GM18868 (cell line): ENCODE measurements around the gene SLC12A4.
"Not testable (repeated sequence)": the region's sequence is repeated elsewhere in the genome, so short reads cannot be mapped to it uniquely, and the experiment has no call there.

Experiments used
- ATAC-seq: cut with Tn5 transposase; IDR thresholded peaks from one replicate; pipeline ENCODE4 v1.9.1; 2021; ENCODE audit warnings: mild to moderate bottlenecking, moderate library complexity; ENCODE audit not compliant: unreplicated experiment

Gene SLC12A4

DNA sequence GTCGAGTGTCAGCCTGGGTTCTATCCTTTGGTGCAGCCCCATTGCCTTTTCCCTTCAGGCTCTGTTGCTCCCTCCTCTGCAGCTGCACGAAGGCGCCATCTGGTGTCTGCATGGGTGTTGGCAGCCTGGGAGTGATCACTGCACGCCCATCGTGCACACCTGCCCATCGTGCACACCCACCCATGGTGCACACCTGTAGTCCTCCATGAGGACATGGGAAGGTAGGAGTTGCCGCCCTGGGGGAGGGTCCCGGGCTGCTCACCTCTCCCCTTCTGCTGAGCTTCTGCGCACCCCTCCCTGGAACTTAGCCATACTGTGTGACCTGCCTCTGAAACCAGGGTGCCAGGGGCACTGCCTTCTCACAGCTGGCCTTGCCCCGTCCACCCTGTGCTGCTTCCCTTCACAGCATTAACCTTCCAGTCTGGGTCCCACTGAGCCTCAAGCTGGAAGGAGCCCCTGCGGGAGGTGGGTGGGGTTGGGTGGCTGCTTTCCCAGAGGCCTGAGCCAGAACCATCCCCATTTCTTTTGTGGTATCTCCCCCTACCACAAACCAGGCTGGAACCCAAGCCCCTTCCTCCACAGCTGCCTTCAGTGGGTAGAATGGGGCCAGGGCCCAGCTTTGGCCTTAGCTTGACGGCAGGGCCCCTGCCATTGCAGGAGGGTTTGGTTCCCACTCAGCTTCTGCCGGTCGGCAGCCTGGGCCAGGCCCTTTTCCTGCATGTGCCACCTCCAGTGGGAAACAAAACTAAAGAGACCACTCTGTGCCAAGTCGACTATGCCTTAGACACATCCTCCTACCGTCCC is 39.7 kb downstream of the SLC12A4 start:
- no peak for ATAC-seq

DNA sequence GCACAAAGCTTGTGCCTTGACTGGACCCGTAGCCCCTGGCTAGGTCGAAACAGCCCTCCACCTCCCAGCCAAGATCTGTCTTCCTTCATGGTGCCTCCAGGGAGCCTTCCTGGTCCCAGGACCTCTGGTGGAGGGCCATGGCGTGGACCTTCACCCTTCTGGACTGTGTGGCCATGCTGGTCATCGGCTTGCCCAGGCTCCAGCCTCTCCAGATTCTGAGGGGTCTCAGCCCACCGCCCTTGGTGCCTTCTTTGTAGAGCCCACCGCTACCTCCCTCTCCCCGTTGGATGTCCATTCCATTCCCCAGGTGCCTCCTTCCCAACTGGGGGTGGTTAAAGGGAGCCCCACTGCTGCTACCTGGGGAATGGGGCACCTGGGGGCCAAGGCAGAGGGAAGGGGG is 40.3 kb downstream of the SLC12A4 start:
- no peak for ATAC-seq

DNA sequence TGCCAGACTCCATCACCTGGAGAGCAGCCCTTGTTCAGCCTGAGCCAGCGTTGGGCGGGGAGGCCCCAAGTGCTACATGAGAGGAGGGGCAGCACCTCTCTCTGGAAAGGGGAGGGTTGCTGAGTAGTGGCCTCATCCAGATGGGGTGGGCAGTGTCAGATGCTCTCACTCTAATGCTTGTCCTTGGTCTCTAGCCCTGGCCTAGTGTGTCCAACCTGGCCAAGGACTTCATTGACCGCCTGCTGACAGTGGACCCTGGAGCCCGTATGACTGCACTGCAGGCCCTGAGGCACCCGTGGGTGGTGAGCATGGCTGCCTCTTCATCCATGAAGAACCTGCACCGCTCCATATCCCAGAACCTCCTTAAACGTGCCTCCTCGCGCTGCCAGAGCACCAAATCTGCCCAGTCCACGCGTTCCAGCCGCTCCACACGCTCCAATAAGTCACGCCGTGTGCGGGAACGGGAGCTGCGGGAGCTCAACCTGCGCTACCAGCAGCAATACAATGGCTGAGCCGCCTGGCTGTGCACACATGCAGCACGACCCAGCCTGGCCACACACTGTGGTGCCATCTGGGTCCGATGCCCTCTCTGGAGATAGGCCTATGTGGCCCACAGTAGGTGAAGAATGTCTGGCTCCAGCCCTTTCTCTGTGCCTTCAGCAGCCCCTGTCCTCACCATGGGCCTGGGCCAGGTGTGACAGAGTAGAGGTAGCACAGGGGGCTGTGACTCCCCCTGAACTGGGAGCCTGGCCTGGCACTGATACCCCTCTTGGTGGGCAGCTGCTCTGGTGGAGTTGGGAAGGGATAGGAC is 41.1 kb downstream of the SLC12A4 start:
- no peak for ATAC-seq

DNA sequence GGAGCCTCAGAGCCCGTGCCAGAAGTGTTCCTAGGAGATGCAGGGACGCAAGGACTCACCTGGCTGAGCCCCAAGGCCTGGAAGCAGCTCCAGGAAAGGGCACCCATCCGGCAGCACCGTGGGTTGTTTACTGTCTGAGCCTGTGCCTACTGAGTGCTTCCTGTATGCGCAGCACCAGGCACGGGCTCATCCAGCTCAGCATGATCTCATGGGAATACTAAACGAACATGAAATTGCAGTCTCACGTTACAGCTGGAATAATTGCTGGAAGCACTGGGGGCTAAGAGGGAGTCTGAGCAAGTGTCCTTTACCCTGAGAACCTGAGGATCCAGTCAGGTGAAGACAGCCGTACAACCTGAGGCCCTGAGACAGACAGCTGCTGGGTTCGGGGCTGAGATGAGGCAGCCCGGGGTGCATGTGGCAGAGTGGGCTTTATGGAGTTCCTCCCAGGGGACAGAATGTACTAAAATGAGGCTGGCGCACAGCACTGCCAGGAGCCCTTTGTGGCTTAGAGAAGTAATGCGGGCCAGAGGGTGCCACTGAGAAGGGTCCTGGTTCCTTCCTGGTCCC is 42.2 kb downstream of the SLC12A4 start:
- no peak for ATAC-seq

DNA sequence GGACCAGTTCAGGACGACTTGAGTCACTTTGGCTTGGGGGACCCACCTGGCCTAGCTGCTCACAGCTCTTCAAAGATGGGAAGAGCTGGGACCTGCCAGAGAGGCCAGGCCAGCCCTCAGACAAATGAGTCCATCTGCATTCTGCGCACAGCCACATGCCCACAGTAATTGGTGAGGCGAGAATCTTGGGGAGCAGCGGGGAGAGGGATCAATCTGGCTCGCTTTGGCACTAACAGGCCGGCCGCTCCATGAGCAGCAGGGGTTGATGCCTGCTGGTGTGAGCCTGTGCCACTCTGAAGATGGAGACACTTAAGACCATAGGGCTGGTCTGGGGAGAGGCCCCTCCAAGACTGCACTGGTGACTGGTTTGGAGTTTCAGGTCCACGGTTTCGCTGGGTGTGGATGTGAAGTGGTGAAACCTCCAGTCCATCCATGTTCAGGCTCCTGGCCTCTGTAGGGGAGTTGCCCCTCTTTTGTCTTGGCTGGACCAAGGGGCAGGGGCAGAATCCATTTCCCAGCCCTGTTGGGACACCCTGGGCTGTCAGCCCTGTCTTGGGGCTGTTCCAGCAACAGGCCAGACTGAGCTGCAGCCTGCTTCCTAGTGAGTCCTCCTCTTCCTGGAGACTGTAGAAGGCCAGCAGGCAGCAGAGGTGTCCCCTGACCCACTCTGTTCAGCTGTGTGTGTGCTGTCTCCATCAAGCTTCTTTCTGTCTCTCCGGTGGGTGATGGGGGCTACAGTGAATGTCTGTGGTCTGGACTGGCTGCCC is 44.1 kb downstream of the SLC12A4 start:
- no peak for ATAC-seq

DNA sequence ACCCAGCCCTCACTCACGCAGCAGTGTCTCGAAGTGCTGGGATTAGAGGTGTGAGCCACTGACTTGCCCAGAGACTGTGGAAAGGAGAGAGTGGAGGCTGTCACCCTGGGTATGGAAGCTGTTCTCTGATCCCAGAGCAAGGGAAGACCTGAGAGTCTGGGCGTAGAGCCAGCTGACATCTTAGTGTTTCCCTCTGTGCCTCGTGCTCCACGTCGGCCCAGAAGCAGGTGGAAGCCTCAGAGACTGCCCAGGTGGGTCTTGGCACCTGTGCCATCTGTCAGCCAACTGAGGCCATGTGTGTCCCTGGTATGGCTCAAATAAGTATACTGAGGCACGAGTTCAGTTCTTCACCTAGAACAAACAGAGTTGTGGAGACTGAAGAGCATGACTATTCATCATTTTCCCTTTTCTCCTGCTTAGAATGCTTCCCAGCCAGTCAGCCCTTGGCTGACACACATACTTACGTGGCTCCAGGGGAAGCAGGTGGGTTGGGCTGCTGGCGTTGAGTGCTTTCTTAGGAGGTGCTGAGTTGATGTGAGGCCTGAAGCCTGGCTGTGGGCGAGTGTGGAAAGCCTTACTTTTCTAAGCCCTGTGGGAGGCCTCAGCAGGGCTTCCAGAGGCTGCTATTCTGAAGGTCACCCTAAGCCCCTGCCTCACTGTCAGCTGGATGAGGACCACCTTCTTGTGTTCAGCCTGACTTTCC is 44.9 kb downstream of the SLC12A4 start:
- no peak for ATAC-seq

DNA sequence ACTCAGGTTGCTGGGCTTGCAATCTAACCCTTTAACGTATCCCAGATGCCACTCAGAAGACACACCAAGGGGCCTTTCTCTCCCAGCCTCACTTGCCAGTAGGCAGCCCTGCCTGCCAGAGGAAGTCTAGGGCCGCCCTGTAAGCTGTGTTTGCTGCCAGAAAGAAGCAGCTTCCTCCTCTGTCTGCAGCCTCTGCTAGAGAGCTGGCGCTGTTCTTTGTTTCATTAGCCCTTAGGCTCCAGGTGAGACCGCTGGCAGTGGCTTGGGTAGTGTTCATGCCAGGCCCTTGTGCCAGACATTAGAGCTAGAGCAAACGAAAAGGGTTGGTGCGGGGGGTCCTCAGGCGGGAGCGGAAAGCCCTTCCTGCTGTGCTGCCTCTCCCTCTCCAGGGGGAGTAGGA is 45.7 kb downstream of the SLC12A4 start:
- no peak for ATAC-seq

DNA sequence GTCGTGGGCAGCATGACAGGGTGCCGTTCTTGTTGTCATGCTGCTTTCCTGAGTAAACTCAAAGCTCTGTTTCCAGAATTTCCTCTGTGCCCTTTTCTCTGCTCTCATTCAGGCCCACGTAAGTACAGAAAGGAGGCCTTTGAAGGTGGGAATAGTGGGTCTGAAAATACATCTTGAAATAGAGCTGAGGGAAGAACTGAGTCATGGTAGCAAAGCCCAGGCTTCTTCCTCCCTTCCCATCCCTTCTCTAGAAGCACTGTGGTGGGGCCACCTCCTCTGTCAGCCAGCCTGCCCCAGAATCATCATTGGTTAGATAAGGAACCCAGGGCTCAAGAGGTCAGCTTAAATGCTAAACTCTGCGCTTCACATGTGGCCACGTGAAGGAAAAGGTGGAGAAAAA is 46.2 kb downstream of the SLC12A4 start:
- ATAC-seq = no peak

DNA sequence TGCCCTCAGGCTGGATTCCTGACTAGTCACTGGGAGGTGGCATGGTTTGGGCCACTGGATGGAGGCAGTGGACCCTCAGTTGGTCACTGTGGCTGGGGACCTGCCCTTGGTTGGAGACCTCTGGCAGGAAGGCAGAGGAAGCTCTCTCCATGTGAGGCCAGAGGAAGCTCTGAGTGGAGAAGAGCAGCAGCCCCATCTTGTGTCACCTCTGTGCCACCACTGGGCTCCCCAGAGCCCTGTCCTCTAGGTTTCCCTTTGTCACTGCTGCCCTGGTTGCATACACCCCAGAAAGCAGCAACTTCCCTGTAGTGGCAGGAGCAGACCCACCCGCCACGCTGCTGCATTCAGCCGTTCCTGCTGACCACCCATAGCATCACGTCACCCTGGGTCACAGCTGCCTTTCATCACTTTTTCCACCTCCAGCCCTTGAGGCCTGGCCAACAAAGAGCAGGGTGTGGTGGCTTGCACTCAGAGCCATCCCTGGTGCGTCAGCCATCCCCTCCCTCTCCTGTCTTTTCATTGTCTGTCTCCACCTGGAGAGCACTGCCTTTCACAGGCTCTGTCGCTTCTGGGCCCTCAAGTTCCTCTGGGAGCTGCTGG is 48.7 kb downstream of the SLC12A4 start:
- no peak for ATAC-seq

DNA sequence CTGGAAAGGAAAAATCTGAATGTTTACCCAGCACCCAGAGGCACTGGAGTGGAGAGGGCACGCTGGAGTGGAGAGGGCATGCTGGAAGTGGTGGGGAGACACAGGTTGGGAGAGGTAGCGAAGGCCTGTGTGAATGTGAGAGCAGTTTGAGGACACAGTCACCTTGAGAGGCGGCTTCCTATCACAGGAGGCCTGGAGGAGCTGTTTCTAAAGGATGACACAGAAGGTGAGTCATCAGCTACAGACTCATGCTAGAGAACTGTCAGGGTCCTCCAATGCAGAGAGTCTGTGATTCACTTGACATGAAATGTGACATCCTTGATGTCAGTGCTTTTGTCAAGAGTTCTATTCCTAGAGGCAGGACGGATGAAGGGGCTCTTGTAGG is 50.6 kb downstream of the SLC12A4 start:
- ATAC-seq = no peak

DNA sequence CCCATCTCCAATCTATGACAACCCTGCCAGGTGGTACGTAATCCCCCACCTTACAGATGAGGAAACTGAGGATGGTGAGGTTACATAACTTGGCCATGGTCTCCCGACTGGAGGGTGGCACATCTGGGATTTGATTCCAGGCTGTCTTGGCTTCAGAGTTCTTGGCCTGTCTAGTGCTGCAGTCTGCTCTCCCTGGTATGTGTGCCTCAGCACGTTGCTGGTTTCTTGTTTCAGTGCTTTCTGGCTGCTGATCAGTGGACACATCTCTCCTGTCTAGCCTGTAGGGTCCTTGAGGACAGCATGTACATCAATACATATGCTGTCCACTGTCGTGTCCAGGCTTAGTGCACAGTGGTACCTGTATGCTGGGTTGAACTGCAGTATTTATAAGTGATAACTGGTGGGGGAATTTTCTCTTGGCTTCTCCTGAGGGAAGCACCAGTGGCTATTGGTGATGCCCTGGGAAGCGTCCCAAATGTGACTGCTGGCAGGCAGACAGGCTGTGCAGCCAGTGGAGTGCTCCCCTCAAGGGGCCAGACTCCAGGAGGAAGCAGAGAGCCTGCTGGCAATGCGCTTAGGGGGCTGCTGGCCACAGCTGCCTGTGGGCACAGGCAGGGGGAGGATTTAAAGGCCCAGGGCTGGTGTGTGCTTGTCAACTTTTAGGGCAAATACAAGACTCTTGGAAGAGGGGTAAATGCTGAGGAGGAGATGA is 51.1 kb downstream of the SLC12A4 start:
- no peak for ATAC-seq

DNA sequence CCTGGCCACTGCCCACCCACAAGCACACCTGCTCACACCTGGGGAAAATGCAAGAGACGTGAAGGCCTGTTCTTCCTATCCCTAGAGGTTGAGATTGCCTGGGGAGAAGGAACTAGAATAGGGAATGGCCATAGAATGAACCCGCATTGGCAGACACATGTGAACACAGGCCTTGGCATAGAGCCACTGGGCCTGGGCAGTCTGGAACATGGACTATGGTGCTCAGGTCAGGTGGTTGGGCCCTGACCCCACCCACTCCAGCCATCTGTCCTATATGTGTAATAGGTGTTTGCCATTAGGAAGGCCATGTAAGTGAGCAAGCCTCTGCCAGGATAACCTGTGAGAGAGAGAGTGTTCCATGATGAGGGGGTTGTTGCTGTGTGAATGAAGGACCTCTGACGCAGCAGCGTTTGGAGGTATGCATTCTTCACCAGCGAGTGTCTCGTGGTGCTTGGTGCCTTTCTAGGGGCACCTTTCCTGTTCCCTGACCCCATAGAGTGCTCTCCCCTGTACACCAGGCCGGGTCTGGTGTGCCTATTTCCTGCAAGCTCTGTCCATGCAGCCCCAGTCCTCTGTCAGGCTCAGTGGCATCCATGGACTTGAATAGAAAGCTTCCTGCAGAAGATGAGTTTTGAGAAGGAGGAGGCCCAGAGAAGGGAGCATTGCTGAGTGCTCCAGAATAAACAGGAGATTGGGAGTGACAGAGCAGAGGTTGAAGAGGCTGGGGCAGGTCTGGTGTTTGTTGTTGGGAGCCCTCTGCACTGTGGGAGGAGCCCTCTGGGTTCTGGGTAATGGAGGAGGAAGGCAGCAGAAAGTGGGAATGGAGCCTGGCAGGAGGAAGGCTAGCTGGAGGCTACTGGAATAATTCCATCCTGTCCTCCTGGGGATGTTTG is 52.4 kb downstream of the SLC12A4 start:
- ATAC-seq = no peak

DNA sequence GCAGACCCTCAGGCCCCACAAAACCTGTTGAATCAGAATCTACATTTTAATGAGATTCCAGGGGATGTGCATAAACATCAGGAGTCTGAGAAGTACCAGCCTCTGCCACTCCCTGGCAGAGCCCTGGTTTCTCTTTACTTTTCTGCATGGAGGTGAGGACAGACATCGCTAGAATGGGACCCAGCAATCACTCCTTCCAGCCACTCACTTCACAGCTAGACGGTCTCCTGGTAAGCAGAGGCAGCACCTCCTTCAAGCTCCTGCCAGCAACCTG is 53.0 kb downstream of the SLC12A4 start:
- ATAC-seq = not testable (repeated sequence)

DNA sequence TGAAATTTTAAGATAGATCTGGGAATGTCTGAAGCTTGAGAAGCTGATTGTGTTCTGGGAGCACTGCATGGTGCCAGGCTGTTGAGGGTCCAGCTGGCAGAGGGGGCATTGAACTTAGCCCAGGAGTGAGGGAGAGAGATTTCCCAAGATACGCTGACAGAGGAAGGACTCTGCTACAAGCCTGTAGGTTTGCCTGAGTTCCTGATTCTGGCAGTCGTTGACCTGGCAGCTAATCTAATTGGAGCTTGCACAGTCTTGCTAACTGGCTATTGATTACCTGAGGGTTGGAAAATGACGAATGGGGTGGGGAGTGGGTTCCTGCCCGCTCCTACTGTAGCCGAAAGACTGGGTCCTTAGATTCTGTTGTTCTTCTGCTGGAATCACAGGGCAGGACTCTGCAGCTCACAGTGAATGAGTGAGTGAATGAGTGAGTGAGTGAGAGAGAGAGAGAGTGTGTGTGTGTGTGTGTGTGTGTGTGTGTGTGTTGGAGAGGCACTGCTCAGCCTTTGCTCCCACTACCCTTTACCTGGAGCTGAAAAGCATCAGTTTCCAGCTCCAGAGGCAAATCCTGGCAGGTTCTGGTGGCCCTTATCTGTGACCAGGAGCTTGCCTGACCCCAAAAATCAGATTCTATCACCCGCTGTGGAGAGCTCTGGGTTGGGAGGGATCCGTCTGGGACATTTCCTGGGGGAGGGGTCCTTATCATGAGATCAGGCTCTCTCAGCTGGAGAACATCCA is 53.5 kb downstream of the SLC12A4 start:
- no peak for ATAC-seq

DNA sequence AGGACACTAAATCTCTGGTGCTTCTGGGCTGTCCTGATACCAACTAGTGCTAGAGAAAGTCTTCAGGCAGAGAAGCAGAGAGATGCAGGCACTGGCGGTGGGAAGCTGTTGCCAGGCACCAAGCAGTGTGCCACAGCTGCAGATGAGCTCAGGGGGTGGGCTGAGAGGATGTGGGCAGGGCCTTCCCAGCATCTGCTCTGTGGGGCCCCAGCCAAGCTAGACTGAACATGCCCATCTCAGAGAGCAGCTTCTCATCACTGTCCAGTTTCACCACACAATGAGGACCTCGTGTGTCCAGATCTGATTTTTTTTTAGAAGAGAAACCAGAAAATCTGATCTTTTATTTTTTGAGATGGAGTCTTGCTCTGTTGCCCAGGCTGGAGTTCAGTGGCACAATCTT is 58.3 kb downstream of the SLC12A4 start:
- no peak for ATAC-seq

DNA sequence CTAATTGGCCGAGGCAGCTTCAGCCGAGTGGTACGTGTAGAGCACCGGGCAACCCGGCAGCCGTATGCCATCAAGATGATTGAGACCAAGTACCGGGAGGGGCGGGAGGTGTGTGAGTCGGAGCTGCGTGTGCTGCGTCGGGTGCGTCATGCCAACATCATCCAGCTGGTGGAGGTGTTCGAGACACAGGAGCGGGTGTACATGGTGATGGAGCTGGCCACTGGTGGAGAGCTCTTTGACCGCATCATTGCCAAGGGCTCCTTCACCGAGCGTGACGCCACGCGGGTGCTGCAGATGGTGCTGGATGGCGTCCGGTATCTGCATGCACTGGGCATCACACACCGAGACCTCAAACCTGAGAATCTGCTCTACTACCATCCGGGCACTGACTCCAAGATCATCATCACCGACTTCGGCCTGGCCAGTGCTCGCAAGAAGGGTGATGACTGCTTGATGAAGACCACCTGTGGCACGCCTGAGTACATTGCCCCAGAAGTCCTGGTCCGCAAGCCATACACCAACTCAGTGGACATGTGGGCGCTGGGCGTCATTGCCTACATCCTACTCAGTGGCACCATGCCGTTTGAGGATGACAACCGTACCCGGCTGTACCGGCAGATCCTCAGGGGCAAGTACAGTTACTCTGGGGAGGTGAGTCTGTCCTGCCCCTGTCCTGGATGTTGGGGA is 59.2 kb downstream of the SLC12A4 start:
- no peak for ATAC-seq

DNA sequence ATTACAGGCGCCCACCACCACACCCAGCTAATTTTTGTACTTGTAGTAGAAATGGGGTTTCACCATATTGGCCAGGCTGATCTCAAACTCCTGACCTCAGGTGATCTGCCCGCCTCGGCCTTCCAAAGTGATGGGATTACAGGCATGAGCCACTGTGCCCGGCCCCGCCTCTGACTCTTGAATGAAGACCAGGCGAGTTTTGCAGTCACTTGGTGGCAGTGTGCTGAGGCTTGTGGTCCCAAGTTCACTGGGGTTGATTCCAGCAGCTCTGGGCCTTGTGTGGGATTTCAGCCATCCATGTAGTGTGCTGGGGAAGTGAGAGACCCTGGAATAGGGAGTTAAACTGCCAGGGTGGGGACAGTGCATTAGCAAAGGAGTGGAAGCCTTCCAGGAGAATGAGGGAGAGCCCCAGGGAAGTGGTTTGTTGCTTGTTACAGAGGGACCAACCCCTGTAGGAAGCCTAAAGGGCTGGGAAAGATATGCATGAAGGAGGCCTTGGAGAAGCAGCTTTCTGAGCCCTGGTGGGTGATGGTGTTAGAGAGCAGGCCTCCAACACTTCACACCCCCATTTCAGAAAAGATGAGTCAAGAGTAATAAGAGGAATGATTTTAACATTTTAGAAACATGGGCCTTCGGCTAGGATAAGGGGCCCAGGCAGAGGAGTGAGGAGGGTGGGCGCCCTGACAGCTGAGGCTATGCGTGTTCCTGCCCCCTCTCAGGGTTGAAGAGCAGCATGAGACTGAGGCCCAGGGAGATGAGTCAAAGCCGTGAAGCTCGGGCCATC is 60.8 kb downstream of the SLC12A4 start:
- ATAC-seq = no peak
